Endothelial cell of umbilical vein (primary cell): ENCODE data around the gene MRPS23. TPM values are rescaled to one million over a fixed set of nuclear protein-coding genes. Genes with fewer than 3 reads are reported as not detected.
A peak's percentile ranks its signal among the peaks of the same experiment; 100 is the strongest.

Experiments
- BruUV-seq: library from RNA; stranded (reverse); fragments of 400-500 nt; replicated peaks from 2 replicates; lab custom pipeline; 2021; lab: Mats Ljungman, UMichigan
- CTCF ChIA-PET: fragments of 300-600, 350-600 bp; sonication (Branson Sonifier 250); formaldehyde crosslinking; loops from one replicate; lab custom pipeline; 2021; ENCODE audit warnings: antibody characterized with exemption, inconsistent platforms; lab: Charles Lee
- POLR2A ChIA-PET: fragments of 300-600, 350-600 bp; sonication (Branson Sonifier 250); formaldehyde crosslinking; loops from one replicate; lab custom pipeline; 2021; ENCODE audit warnings: antibody characterized with exemption, inconsistent platforms; lab: Charles Lee
- DNase-seq: peaks from one replicate; pipeline ENCODE4 v3.0.0-alpha.2; 2011; ENCODE audit warnings: low read depth, low spot score
- FAIRE-seq: peaks from 2 replicates; lab custom pipeline; 2011; peaks lifted over from hg19 to GRCh38; lab: Jason Lieb, UNC
- H2AFZ ChIP-seq: 2 replicates; pipeline ENCODE4 v1.6.0; 2012; ENCODE audit warnings: low read depth, low read length, control low read depth, inconsistent platforms
- H3K27ac ChIP-seq: 2 replicates; pipeline ENCODE4 v1.5.1; 2011; ENCODE audit warnings: low read depth, mild to moderate bottlenecking, control low read depth, low read length, moderate library complexity; ENCODE audit not compliant: insufficient read depth
- H3K27me3 ChIP-seq, 2 experiments: 2 replicates each; pipeline versions ENCODE4 v1.6.0 to v1.6.1; 2011; ENCODE audit warnings: low read length in 2 of 2, mixed read lengths in 1 of 2; ENCODE audit not compliant: control insufficient read depth in 2 of 2, insufficient read depth in 2 of 2
- H3K36me3 ChIP-seq, 2 experiments: 2 replicates in 1 of 2; 3 replicates in 1 of 2; pipeline ENCODE4 v1.5.1; 2011; ENCODE audit warnings: low read length in 2 of 2, mild to moderate bottlenecking in 1 of 2, moderate library complexity in 1 of 2; ENCODE audit not compliant: control insufficient read depth in 2 of 2, insufficient read depth in 2 of 2; ENCODE audit errors: extremely low read depth in 1 of 2
- H3K4me1 ChIP-seq: 3 replicates; pipeline ENCODE4 v1.5.1; 2011; ENCODE audit warnings: mild to moderate bottlenecking, low read length; ENCODE audit not compliant: control insufficient read depth, insufficient read depth; ENCODE audit errors: extremely low read depth
- H3K4me2 ChIP-seq: 2 replicates; pipeline ENCODE4 v1.6.1; 2011; ENCODE audit warnings: low read length, control low read depth, mixed read lengths; ENCODE audit not compliant: insufficient read depth
- H3K4me3 ChIP-seq, 3 experiments: fragments of 200-600 bp in 1 of 3; sonication (generic), shearing (Covaris generic) in 1 of 3; replicated peaks in 1 of 3; 2 replicates each; pipeline ENCODE4 v1.5.1; 2011 to 2016; ENCODE audit warnings: control low read depth in 3 of 3, low read length in 3 of 3, mild to moderate bottlenecking in 2 of 3, inconsistent platforms in 1 of 3, low read depth in 1 of 3, moderate library complexity in 1 of 3; ENCODE audit not compliant: insufficient read depth in 1 of 3
- H3K79me2 ChIP-seq: 2 replicates; pipeline ENCODE4 v1.6.0; 2012; ENCODE audit warnings: low read length, inconsistent platforms; ENCODE audit not compliant: control insufficient read depth, insufficient read depth
- H3K9ac ChIP-seq: replicated peaks from 2 replicates; pipeline ENCODE3; 2011; ENCODE audit warnings: low read length, control low read depth; ENCODE audit not compliant: insufficient read depth; ENCODE audit errors: extremely low read depth
- H3K9me1 ChIP-seq: replicated peaks from 3 replicates; pipeline ENCODE4 v1.6.0; 2011; ENCODE audit warnings: mild to moderate bottlenecking, low read length; ENCODE audit not compliant: control insufficient read depth, insufficient read depth; ENCODE audit errors: extremely low read depth
- H3K9me3 ChIP-seq: replicated peaks from 2 replicates; pipeline ENCODE4 v1.5.1; 2012; ENCODE audit warnings: low read length, inconsistent platforms; ENCODE audit not compliant: control insufficient read depth, insufficient read depth
- H4K20me1 ChIP-seq: replicated peaks from 2 replicates; pipeline ENCODE3; 2011; ENCODE audit warnings: mild to moderate bottlenecking, low read length; ENCODE audit not compliant: control insufficient read depth, insufficient read depth; ENCODE audit errors: extremely low read depth
- CTCF ChIP-seq, 2 donors: IDR thresholded peaks; 1 replicate in 1 of 2; 2 replicates in 1 of 2; pipeline ENCODE4 v1.5.1; 2011; ENCODE audit warnings: low read length in 2 of 2, mild to moderate bottlenecking in 2 of 2, moderate library complexity in 2 of 2, control low read depth in 1 of 2, inconsistent platforms in 1 of 2, low read depth in 1 of 2; ENCODE audit not compliant: insufficient read depth in 1 of 2; ENCODE audit errors: extremely low read depth in 1 of 2
- EZH2 ChIP-seq: IDR thresholded peaks from 2 replicates; pipeline ENCODE4 v1.6.1; 2012; ENCODE audit warnings: borderline replicate concordance, low read depth, mild to moderate bottlenecking, moderate library complexity, low read length, inconsistent platforms; ENCODE audit not compliant: severe bottlenecking
- FOS ChIP-seq: IDR thresholded peaks from 2 replicates; pipeline ENCODE4 v1.6.1; 2011; ENCODE audit warnings: mild to moderate bottlenecking, low read length, moderate library complexity, borderline replicate concordance; ENCODE audit not compliant: insufficient read depth
- GATA2 ChIP-seq: IDR thresholded peaks from 2 replicates; pipeline ENCODE4 v1.7.0; 2011; ENCODE audit warnings: low read depth, mild to moderate bottlenecking, moderate library complexity, mixed read lengths, low read length; ENCODE audit not compliant: insufficient read length, insufficient read depth
- JUN ChIP-seq: IDR thresholded peaks from 2 replicates; pipeline ENCODE4 v1.6.1; 2011; ENCODE audit warnings: borderline replicate concordance, low read depth; ENCODE audit not compliant: insufficient read length, insufficient read depth
- MAX ChIP-seq: IDR thresholded peaks from 2 replicates; pipeline ENCODE4 v1.6.1; 2011; ENCODE audit not compliant: insufficient read depth, insufficient read length
- MYC ChIP-seq: IDR thresholded peaks from one replicate; pipeline ENCODE4 v1.6.1; 2011; ENCODE audit warnings: mild to moderate bottlenecking, low read depth, low read length
- POLR2A ChIP-seq: IDR thresholded peaks from 2 replicates; pipeline ENCODE4 v1.6.1; 2012; ENCODE audit warnings: low read depth, mild to moderate bottlenecking, control low read depth, low read length
- POLR2AphosphoS5 ChIP-seq: IDR thresholded peaks from 2 replicates; pipeline ENCODE4 v1.6.1; 2012; ENCODE audit warnings: low read depth, mild to moderate bottlenecking, control low read depth, low read length, moderate library complexity; ENCODE audit not compliant: insufficient read depth
- dilution Hi-C: fragments of 300-500 bp; cut with MboI; formaldehyde crosslinking; loops from one replicate; pipeline ENCODE4 v1.15.0; 2019; ENCODE audit warnings: low sequenced_read_pairs; ENCODE audit not compliant: extremely low pct_ligation_motif_present
- intact Hi-C: fragments of 100-400 bp; cut with micrococcal nuclease; formaldehyde crosslinking; loops from one replicate; pipeline ENCODE4 v1.10.0; 2022
- polyA plus RNA-seq, 4 experiments: library from polyadenylated mRNA; depleted of rRNA in 3 of 4; stranded (reverse) in 3 of 4; unstranded in 1 of 4; fragments of >200 nt; gene quantifications; 2 replicates each; pipeline versions ENCODE4 v1.2.1 to v1.2.3, GENCODE V29; 2011 to 2012; ENCODE audit warnings: missing spikeins in 1 of 4
- total RNA-seq: library from RNA; stranded (reverse); gene quantifications from 2 replicates; pipeline ENCODE4 v1.2.3, GENCODE V29; 2021

MRPS23 gene
- total and polyA plus RNA-seq, 2 donors (not counting 3 experiments of a cell fraction or from before 2014, with no cell fraction given), result 39.9 to 46.2 TPM

- TF ChIP-seq POLR2A, result no peak
- BruUV-seq, result no TSS peak
- no peak for DNase-seq
- ChIA-PET POLR2A (interaction anchor here (1.3 kb wide), 1 partner anchor 231 kb away, joined by 4 read pairs; no protein-coding TSS in a partner anchor), CTCF (interaction anchor here (1.2 to 18.8 kb wide), 3 partner anchors 23 to 143 kb away, joined by 3 to 584 read pairs (median 17); partner anchors contain the start of gene VEZF1)
- Histone ChIP-seq H3K36me3 (no peaks in the 10 kb centered on the region), H2AFZ (no peak overlapping the region), H3K27me3 (no peaks in the 10 kb centered on the region), H3K9me3 (no peaks in the 10 kb centered on the region), H3K9me1 (no peaks in the 10 kb centered on the region), H3K4me2 (no peak overlapping the region), H3K4me1 (peaks cover 14% of the 10 kb centered on the region), H3K79me2 (peaks cover 15% of the 10 kb centered on the region), H3K4me3 (no peak overlapping the region), H3K27ac (no peak overlapping the region), H4K20me1 (no peaks in the 10 kb centered on the region), H3K9ac (no peak overlapping the region)
- no peak for FAIRE-seq
- intact Hi-C loops (no loop called here), dilution Hi-C loops (loop anchor here (25.0 kb wide), 1 partner anchor 135 kb away; the partner anchor contains the start of gene VEZF1)
Observed at GRCh38 chr17:57852092-57852954, 2.5 kb upstream of the MRPS23 start.

GRCh38 chr17:57849163-57849873, 526 bp downstream of the MRPS23 start:
- no peak for TF ChIP-seq JUN
- no peak for TF ChIP-seq CTCF (IDR thresholded peaks at IDR 0.05; ENCODE audit: extremely low read depth in 1 of 2, insufficient read depth in 1 of 2, low read depth in 1 of 2, low read length in 2 of 2)
- TF ChIP-seq MAX, result no peak
- no peak for TF ChIP-seq EZH2
- no peak for TF ChIP-seq FOS
- TF ChIP-seq MYC, result no peak
- no peak for TF ChIP-seq POLR2A
- no peak for TF ChIP-seq POLR2AphosphoS5
- no peak for TF ChIP-seq GATA2
- no peaks in the 10 kb centered on the region for H3K9me3 ChIP-seq
- BruUV-seq, result TSS peak; percentile 70
- no peaks in the 10 kb centered on the region for H3K9me1 ChIP-seq
- ChIA-PET CTCF (interaction anchor here (1.2 to 18.8 kb wide), 5 partner anchors 9 to 146 kb away, joined by 3 to 584 read pairs (median 7); partner anchors contain the start of gene VEZF1), POLR2A (interaction anchor here (0.5 to 1.2 kb wide), 3 partner anchors 158 to 234 kb away, joined by 3 read pairs; partner anchors contain the start of genes DYNLL2 and SRSF1)
- FAIRE-seq (no peak), DNase-seq (peak; percentile 22)
- H4K20me1 ChIP-seq, result no peaks in the 10 kb centered on the region
- H3K4me2 ChIP-seq, result peak overlapping the region; percentile 62
- peaks cover 14% of the 10 kb centered on the region for H3K4me1 ChIP-seq
- no peaks in the 10 kb centered on the region for H3K36me3 ChIP-seq
- dilution Hi-C loops, result no loop called here
- intact Hi-C loops, result no loop called here
- peaks cover 15% of the 10 kb centered on the region for H3K79me2 ChIP-seq
- no peaks in the 10 kb centered on the region for H3K27me3 ChIP-seq
- peak overlapping the region; percentile 84 for H3K9ac ChIP-seq
- H3K27ac ChIP-seq, result peak overlapping the region; percentile 14
- H3K4me3 ChIP-seq, result peak overlapping the region; percentile 50 to 81 (median 52)
- peak overlapping the region; percentile 23 for H2AFZ ChIP-seq
